Measurements from ENCODE around the gene STOML1. TPM values are rescaled to one million over a fixed set of nuclear protein-coding genes. Genes with fewer than 3 reads are reported as not detected.
A peak's percentile ranks its signal among the peaks of the same experiment; 100 is the strongest.

Gene STOML1
- total and polyA plus RNA-seq, 2 experiments from 2014 or later: 27.2 to 27.8 TPM

DNA sequence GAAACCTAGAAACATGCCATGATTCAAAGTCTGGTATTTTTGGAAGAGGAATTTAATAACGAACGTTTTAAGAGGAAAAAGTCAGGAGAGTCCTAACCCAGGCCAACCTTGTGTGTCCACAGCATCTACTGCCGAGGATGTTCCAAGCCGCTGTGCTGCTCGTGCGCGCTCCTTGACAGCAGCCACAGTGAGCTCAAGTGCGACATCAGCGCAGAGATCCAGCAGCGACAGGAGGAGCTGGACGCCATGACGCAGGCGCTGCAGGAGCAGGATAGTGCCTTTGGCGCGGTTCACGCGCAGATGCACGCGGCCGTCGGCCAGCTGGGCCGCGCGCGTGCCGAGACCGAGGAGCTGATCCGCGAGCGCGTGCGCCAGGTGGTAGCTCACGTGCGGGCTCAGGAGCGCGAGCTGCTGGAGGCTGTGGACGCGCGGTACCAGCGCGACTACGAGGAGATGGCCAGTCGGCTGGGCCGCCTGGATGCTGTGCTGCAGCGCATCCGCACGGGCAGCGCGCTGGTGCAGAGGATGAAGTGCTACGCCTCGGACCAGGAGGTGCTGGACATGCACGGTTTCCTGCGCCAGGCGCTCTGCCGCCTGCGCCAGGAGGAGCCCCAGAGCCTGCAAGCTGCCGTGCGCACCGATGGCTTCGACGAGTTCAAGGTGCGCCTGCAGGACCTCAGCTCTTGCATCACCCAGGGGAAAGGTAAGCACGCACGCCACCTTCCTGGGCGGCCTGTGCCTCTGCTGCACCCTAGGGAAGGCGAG, 30.8 kb upstream of the STOML1 start:
- Histone ChIP-seq H3K9me2 (ENCODE audit: insufficient read depth) (no peaks in the 10 kb centered on the region), H3F3A (ENCODE audit: insufficient read depth) (peaks cover 23% of the 10 kb centered on the region; the same call in 1 of the 2 replicates), H3K9me3 (ENCODE audit: low read depth) (no peaks in the 10 kb centered on the region), H3K27ac (no peak overlapping the region), H3K27me3 (replicated peaks; ENCODE audit: insufficient read depth) (no peaks in the 10 kb centered on the region), H3K4me2 (ENCODE audit: unreplicated experiment) (no peak overlapping the region), H3K9ac (no peak overlapping the region), H3K36me3 (ENCODE audit: low read depth) (peaks cover 35% of the 10 kb centered on the region), H3K4me3 (no peak overlapping the region), H2AFZ (no peak overlapping the region), H3K79me2 (ENCODE audit: insufficient read depth) (peaks cover 87% of the 10 kb centered on the region), H4K20me1 (ENCODE audit: insufficient read depth) (peaks cover 22% of the 10 kb centered on the region; the same call in 1 of the 2 replicates), H3K4me1 (ENCODE audit: insufficient read depth) (peaks cover 17% of the 10 kb centered on the region)
- no peak for DNase-seq
- 95% methylated on average over 57 to 66 of the region's 66 CpGs for WGBS, 2 experiments (ENCODE audit: low coverage in 1 of 2, low lambda C conversion rate in 2 of 2, missing lambda C conversion rate in 2 of 2)
- in situ Hi-C loops (cut with MboI): no loop called here
- TF ChIP-seq EZH2phosphoT487 (IDR thresholded peaks at IDR 0.05; ENCODE audit: insufficient read depth, low read depth) (no peak), EZH2 (IDR thresholded peaks at IDR 0.05; ENCODE audit: insufficient read depth, poor library complexity, severe bottlenecking) (no peak)

DNA sequence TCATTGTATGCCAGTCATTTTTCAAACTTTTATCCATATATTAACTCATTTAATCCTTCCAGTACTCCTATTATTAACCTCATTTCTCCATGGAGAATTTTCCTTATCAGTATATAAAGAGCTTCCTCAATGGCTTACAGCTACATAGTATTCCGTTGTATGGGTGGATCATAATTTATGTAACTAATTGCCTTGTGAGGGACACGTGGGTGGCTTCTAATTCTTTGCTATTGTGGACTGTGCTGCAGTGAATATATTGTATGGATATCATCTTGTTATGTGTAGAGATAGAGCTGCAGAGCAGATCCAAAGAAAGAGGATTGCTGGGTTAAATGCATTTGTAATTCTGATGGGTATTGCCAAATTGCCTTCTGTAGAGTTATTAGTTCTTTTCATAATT, 27.6 kb upstream of the STOML1 start:
- Histone ChIP-seq H3K79me2 (ENCODE audit: insufficient read depth) (peaks cover 100% of the 10 kb centered on the region), H2AFZ (no peak overlapping the region), H3K27ac (no peak overlapping the region), H3K4me2 (ENCODE audit: unreplicated experiment) (no peak overlapping the region), H3K27me3 (replicated peaks; ENCODE audit: insufficient read depth) (no peaks in the 10 kb centered on the region), H3K4me3 (no peak overlapping the region), H3K9me3 (ENCODE audit: low read depth) (no peaks in the 10 kb centered on the region), H3K9ac (no peak overlapping the region), H4K20me1 (ENCODE audit: insufficient read depth) (peaks cover 22% of the 10 kb centered on the region; the same call in 1 of the 2 replicates), H3K36me3 (ENCODE audit: low read depth) (peaks cover 16% of the 10 kb centered on the region), H3F3A (ENCODE audit: insufficient read depth) (0 out of 2 replicates have a peak, but pooled peaks cover 3% of the 10 kb centered on the region), H3K9me2 (ENCODE audit: insufficient read depth) (no peaks in the 10 kb centered on the region), H3K4me1 (ENCODE audit: insufficient read depth) (peaks cover 4% of the 10 kb centered on the region)
- 54 to 66% methylated on average over 2 of the region's 2 CpGs for WGBS, 2 experiments (ENCODE audit: low coverage in 1 of 2, low lambda C conversion rate in 2 of 2, missing lambda C conversion rate in 2 of 2)
- DNase-seq: no peak
- TF ChIP-seq EZH2 (IDR thresholded peaks at IDR 0.05; ENCODE audit: insufficient read depth, poor library complexity, severe bottlenecking): no peak
- TF ChIP-seq EZH2phosphoT487 (IDR thresholded peaks at IDR 0.05; ENCODE audit: insufficient read depth, low read depth): no peak
- in situ Hi-C loops (cut with MboI): no loop called here

DNA sequence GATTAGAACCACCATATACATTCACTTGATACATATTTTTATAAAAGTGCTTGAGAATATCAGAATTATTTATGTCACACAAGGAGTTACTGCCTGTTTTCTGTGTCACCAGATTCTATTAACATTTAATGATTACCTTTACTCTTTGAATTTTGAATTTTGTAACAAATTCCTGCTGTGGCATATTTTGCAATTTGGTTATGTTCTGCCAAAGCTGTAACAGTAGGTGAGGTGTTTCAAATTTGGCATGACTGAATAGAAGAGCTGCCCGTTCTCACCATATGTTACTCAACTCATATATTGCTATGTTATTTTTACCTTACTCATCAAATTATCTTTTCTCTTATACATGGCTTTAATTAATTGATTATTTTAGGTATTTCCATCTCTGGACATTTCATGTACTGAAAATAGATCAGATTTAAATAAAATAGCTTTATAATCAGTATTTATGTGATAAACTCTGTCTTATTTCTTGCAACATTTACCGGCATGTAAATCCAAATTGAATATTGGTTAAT, 21.3 kb upstream of the STOML1 start:
- no peaks in the 10 kb centered on the region for H3K27me3 ChIP-seq (replicated peaks; ENCODE audit: insufficient read depth)
- H3K36me3 ChIP-seq (ENCODE audit: low read depth): no peaks in the 10 kb centered on the region
- peaks cover 30% of the 10 kb centered on the region for H3K4me1 ChIP-seq (ENCODE audit: insufficient read depth)
- H2AFZ ChIP-seq: no peak overlapping the region
- H3K4me3 ChIP-seq: no peak overlapping the region
- DNase-seq: peak; percentile 22
- in situ Hi-C loops (cut with MboI): no loop called here
- H3K9ac ChIP-seq: no peak overlapping the region
- no peak overlapping the region for H3K27ac ChIP-seq
- H3K9me3 ChIP-seq (ENCODE audit: low read depth): no peaks in the 10 kb centered on the region
- no peaks in the 10 kb centered on the region for H3K9me2 ChIP-seq (ENCODE audit: insufficient read depth)
- WGBS, 2 experiments (ENCODE audit: low coverage in 1 of 2, low lambda C conversion rate in 2 of 2, missing lambda C conversion rate in 2 of 2): 79 to 81% methylated on average over 2 of the region's 2 CpGs
- peaks cover 21% of the 10 kb centered on the region for H4K20me1 ChIP-seq (ENCODE audit: insufficient read depth)
- H3K79me2 ChIP-seq (ENCODE audit: insufficient read depth): peaks cover 100% of the 10 kb centered on the region
- H3K4me2 ChIP-seq (ENCODE audit: unreplicated experiment): no peak overlapping the region
- TF ChIP-seq EZH2phosphoT487 (IDR thresholded peaks at IDR 0.05; ENCODE audit: insufficient read depth, low read depth) (no peak), EZH2 (IDR thresholded peaks at IDR 0.05; ENCODE audit: insufficient read depth, poor library complexity, severe bottlenecking) (no peak)
- peaks cover 33% of the 10 kb centered on the region for H3F3A ChIP-seq (ENCODE audit: insufficient read depth)

DNA sequence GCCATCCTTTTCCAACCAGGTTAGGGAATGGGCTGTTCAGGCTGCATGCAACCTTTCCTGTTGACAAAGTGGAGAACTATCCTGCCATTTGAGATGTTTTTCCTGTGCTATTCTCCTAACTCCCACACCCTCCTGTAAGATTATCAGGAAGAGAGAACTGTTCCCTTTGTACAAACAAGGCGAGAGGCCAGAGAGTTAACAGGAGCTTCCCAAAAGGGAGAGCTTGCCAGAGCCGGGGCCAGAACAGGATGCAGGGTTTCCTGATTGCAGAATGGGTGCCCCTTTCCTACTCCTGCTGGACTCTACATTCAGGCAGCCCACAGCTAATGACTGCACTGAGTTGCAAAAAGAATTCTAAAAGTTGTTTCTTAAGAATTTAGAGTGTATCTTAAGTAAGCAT, 19.5 kb upstream of the STOML1 start:
- no peaks in the 10 kb centered on the region for H3K27me3 ChIP-seq (replicated peaks; ENCODE audit: insufficient read depth)
- 27 to 42% methylated on average over 2 of the region's 2 CpGs for WGBS, 2 experiments (ENCODE audit: low coverage in 1 of 2, low lambda C conversion rate in 2 of 2, missing lambda C conversion rate in 2 of 2)
- no peaks in the 10 kb centered on the region for H3K9me3 ChIP-seq (ENCODE audit: low read depth)
- H3K36me3 ChIP-seq (ENCODE audit: low read depth): 0 out of 2 replicates have a peak, but pooled peaks cover 6% of the 10 kb centered on the region
- peaks cover 26% of the 10 kb centered on the region for H4K20me1 ChIP-seq (ENCODE audit: insufficient read depth)
- peaks cover 33% of the 10 kb centered on the region for H3F3A ChIP-seq (ENCODE audit: insufficient read depth)
- peaks cover 30% of the 10 kb centered on the region for H3K4me1 ChIP-seq (ENCODE audit: insufficient read depth)
- peak; percentile 56 for DNase-seq
- H3K9me2 ChIP-seq (ENCODE audit: insufficient read depth): no peaks in the 10 kb centered on the region
- in situ Hi-C loops (cut with MboI): no loop called here
- H2AFZ ChIP-seq: no peak overlapping the region
- no peak for TF ChIP-seq EZH2 (IDR thresholded peaks at IDR 0.05; ENCODE audit: insufficient read depth, poor library complexity, severe bottlenecking)
- TF ChIP-seq EZH2phosphoT487 (IDR thresholded peaks at IDR 0.05; ENCODE audit: insufficient read depth, low read depth): no peak
- H3K4me3 ChIP-seq: peak overlapping the region; percentile 24; the same call in 1 of the 2 replicates
- peak overlapping the region; percentile 50 for H3K27ac ChIP-seq
- H3K4me2 ChIP-seq (ENCODE audit: unreplicated experiment): peak overlapping the region; percentile 40
- no peak overlapping the region for H3K9ac ChIP-seq
- H3K79me2 ChIP-seq (ENCODE audit: insufficient read depth): peaks cover 100% of the 10 kb centered on the region

All from GM23248 (cell line).